IMR-90 (cell line): ENCODE data around the gene MGRN1. TPM values are rescaled to one million over a fixed set of nuclear protein-coding genes. Genes with fewer than 3 reads are reported as not detected.

Source experiments
- ATAC-seq: fragments of 200-7000 bp; cut with Tn5 transposase; 2 replicates; pipeline ENCODE4 v1.9.1; 2020; ENCODE audit warnings: low read depth, mild to moderate bottlenecking, moderate library complexity
- BruUV-seq: library from RNA; stranded (reverse); fragments of 400-500 nt; replicated peaks from 2 replicates; lab custom pipeline; 2021; lab: Mats Ljungman, UMichigan
- CTCF ChIA-PET: fragments of 300-600 bp; formaldehyde crosslinking; extraction: SDS; loops from one replicate; lab custom pipeline; 2021; ENCODE audit warnings: antibody characterized with exemption; lab: Yijun Ruan, JAX
- POLR2A ChIA-PET: fragments of 300-600 bp; sonication (Branson Sonifier 250); formaldehyde crosslinking; loops from one replicate; lab custom pipeline; 2022; ENCODE audit warnings: antibody characterized with exemption; ENCODE audit not compliant: unreplicated experiment; lab: Charles Lee
- DNase-seq: peaks from one replicate; pipeline ENCODE4 v3.0.0; 2013
- H2AFZ ChIP-seq: replicated peaks from 2 replicates; pipeline ENCODE3; 2013; ENCODE audit warnings: low read length, mild to moderate bottlenecking; ENCODE audit not compliant: poor library complexity
- H2AK5ac ChIP-seq: 2 replicates; pipeline ENCODE4 v1.6.1; 2013; ENCODE audit warnings: low read depth, low read length, inconsistent platforms
- H2AK9ac ChIP-seq: replicated peaks from 2 replicates; pipeline ENCODE3; 2013; ENCODE audit warnings: mild to moderate bottlenecking, low read depth, low read length, moderate library complexity; ENCODE audit not compliant: poor library complexity
- H2BK120ac ChIP-seq: 2 replicates; pipeline ENCODE4 v1.6.1; 2013; ENCODE audit warnings: low read depth, low read length, inconsistent platforms
- H2BK15ac ChIP-seq: 3 replicates; pipeline ENCODE4 v1.6.1; 2013; ENCODE audit warnings: low read depth, low read length, inconsistent platforms
- H2BK20ac ChIP-seq: 2 replicates; pipeline ENCODE4 v1.6.1; 2013; ENCODE audit warnings: low read depth, mild to moderate bottlenecking, inconsistent platforms, low read length, moderate library complexity
- H2BK5ac ChIP-seq: 2 replicates; pipeline ENCODE4 v1.6.1; 2013; ENCODE audit warnings: mild to moderate bottlenecking, low read depth, low read length, inconsistent platforms; ENCODE audit not compliant: poor library complexity, severe bottlenecking
- H3K14ac ChIP-seq: replicated peaks from 2 replicates; pipeline ENCODE4 v1.6.1; 2013; ENCODE audit warnings: low read depth, low read length, inconsistent platforms
- H3K18ac ChIP-seq: 2 replicates; pipeline ENCODE4 v1.6.1; 2013; ENCODE audit warnings: low read depth, low read length, control low read depth
- H3K23ac ChIP-seq: 2 replicates; pipeline ENCODE4 v1.6.1; 2013; ENCODE audit warnings: low read depth, low read length, inconsistent platforms
- H3K27ac ChIP-seq: 2 replicates; pipeline ENCODE4 v1.5.1; 2013; ENCODE audit warnings: mild to moderate bottlenecking, control low read depth, low read length; ENCODE audit not compliant: insufficient read depth
- H3K27me3 ChIP-seq: 2 replicates; pipeline ENCODE4 v1.6.1; 2013; ENCODE audit warnings: low read length; ENCODE audit not compliant: control insufficient read depth, insufficient read depth
- H3K36me3 ChIP-seq: 2 replicates; pipeline ENCODE4 v1.6.1; 2013; ENCODE audit warnings: low read length, mixed read lengths; ENCODE audit not compliant: control insufficient read depth, insufficient read depth
- H3K4ac ChIP-seq: 2 replicates; pipeline ENCODE4 v1.6.1; 2013; ENCODE audit warnings: low read depth, low read length, inconsistent platforms
- H3K4me1 ChIP-seq: 2 replicates; pipeline ENCODE4 v1.6.1; 2013; ENCODE audit warnings: low read length, mixed read lengths; ENCODE audit not compliant: control insufficient read depth, insufficient read depth
- H3K4me2 ChIP-seq: 2 replicates; pipeline ENCODE4 v1.6.1; 2013; ENCODE audit warnings: low read depth, mild to moderate bottlenecking, control low read depth, low read length, moderate library complexity
- H3K4me3 ChIP-seq: 2 replicates; pipeline ENCODE4 v1.5.1; 2013; ENCODE audit warnings: low read depth, mild to moderate bottlenecking, control low read depth, low read length, moderate library complexity; ENCODE audit not compliant: insufficient read depth
- H3K56ac ChIP-seq: 2 replicates; pipeline ENCODE4 v1.6.1; 2013; ENCODE audit warnings: low read length, inconsistent platforms; ENCODE audit not compliant: insufficient read depth; ENCODE audit errors: extremely low read depth
- H3K79me1 ChIP-seq, 2 experiments: 2 replicates each; pipeline ENCODE4 v1.6.1; 2013; ENCODE audit warnings: low read length in 2 of 2, inconsistent platforms in 1 of 2, low read depth in 1 of 2
- H3K9ac ChIP-seq: 2 replicates; pipeline ENCODE4 v1.6.1; 2013; ENCODE audit warnings: low read depth, low read length, control low read depth
- H3K9me1 ChIP-seq: 2 replicates; pipeline ENCODE4 v1.6.1; 2013; ENCODE audit warnings: low read length, inconsistent platforms; ENCODE audit not compliant: insufficient read depth
- H3K9me3 ChIP-seq: 2 replicates; pipeline ENCODE4 v1.6.1; 2013; ENCODE audit warnings: low read length; ENCODE audit not compliant: control insufficient read depth, insufficient read depth
- H4K20me1 ChIP-seq: 2 replicates; pipeline ENCODE4 v1.6.1; 2013; ENCODE audit warnings: low read length, inconsistent platforms; ENCODE audit not compliant: insufficient read depth
- H4K5ac ChIP-seq: 2 replicates; pipeline ENCODE4 v1.6.1; 2013; ENCODE audit warnings: mild to moderate bottlenecking, low read depth, low read length, control low read depth
- H4K8ac ChIP-seq, 2 experiments: 2 replicates each; pipeline ENCODE4 v1.6.1; 2013; ENCODE audit warnings: low read depth in 2 of 2, low read length in 2 of 2, control low read depth in 1 of 2, inconsistent platforms in 1 of 2
- H4K91ac ChIP-seq: 2 replicates; pipeline ENCODE4 v1.6.1; 2013; ENCODE audit warnings: low read depth, low read length, inconsistent platforms; ENCODE audit not compliant: insufficient read depth
- BHLHE40 ChIP-seq: fragments of 150-350 bp; IDR thresholded peaks from 2 replicates; pipeline ENCODE4 v1.6.1; 2016; ENCODE audit warnings: mild to moderate bottlenecking, low read depth, low read length
- CEBPB ChIP-seq: IDR thresholded peaks from 2 replicates; pipeline ENCODE4 v1.6.1; 2012; ENCODE audit warnings: low read depth, low read length, improper control_type of control experiment
- CHD1 ChIP-seq: IDR thresholded peaks from 2 replicates; pipeline ENCODE4 v1.6.1; 2012; ENCODE audit warnings: low read depth, low read length, improper control_type of control experiment
- FOS ChIP-seq: fragments of 150-350 bp; IDR thresholded peaks from 2 replicates; pipeline ENCODE4 v1.6.1; 2016; ENCODE audit warnings: low read depth, low read length
- MAFK ChIP-seq: IDR thresholded peaks from 2 replicates; pipeline ENCODE4 v1.6.1; 2012; ENCODE audit warnings: low read depth, low read length, improper control_type of control experiment
- MAZ ChIP-seq: IDR thresholded peaks from 2 replicates; pipeline ENCODE4 v1.6.1; 2012; ENCODE audit warnings: low read depth, mild to moderate bottlenecking, low read length, improper control_type of control experiment, moderate library complexity, borderline replicate concordance
- MXI1 ChIP-seq: IDR thresholded peaks from 2 replicates; pipeline ENCODE4 v1.6.1; 2012; ENCODE audit warnings: low read depth, mild to moderate bottlenecking, low read length, moderate library complexity, borderline replicate concordance
- NFE2L2 ChIP-seq: fragments of 150-350 bp; IDR thresholded peaks from 2 replicates; pipeline ENCODE4 v1.6.1; 2016; ENCODE audit warnings: low read depth, mild to moderate bottlenecking, low read length
- POLR2A ChIP-seq: IDR thresholded peaks from 2 replicates; pipeline ENCODE4 v1.6.1; 2012; ENCODE audit warnings: mild to moderate bottlenecking, low read depth, low read length
- RAD21 ChIP-seq: IDR thresholded peaks from 2 replicates; pipeline ENCODE4 v1.6.1; 2012; ENCODE audit warnings: low read length, improper control_type of control experiment
- RCOR1 ChIP-seq: IDR thresholded peaks from 2 replicates; pipeline ENCODE4 v1.6.1; 2012; ENCODE audit warnings: mild to moderate bottlenecking, low read length, improper control_type of control experiment; ENCODE audit not compliant: insufficient replicate concordance
- RFX5 ChIP-seq: IDR thresholded peaks from 2 replicates; pipeline ENCODE4 v1.8.0; 2012; ENCODE audit warnings: low read depth, mild to moderate bottlenecking, low read length, moderate library complexity
- SMC3 ChIP-seq: fragments of 150-350 bp; IDR thresholded peaks from 2 replicates; pipeline ENCODE4 v1.6.1; 2016; ENCODE audit warnings: low read depth, mild to moderate bottlenecking, antibody characterized with exemption, low read length, moderate library complexity
- WGBS, 2 experiments: methylation state at CpG; one replicate each; pipeline versions ENCODE4 v1.1.5 to v1.1.7; 2013; ENCODE audit warnings: missing lambda C conversion rate in 2 of 2; ENCODE audit not compliant: insufficient read length in 1 of 2; ENCODE audit errors: extremely low coverage in 2 of 2; 5-methylcytosine and 5-hydroxymethylcytosine counted together
- dilution Hi-C: fragments of 300-500 bp; cut with HindIII; formaldehyde crosslinking; loops from one replicate; pipeline ENCODE4 v1.14.3; 2018; ENCODE audit warnings: low sequenced_read_pairs; ENCODE audit not compliant: unreplicated experiment
- in situ Hi-C: fragments of 300-500 bp; cut with MboI; formaldehyde crosslinking; loops from 3 replicates; pipeline ENCODE4 v1.14.3; 2019; ENCODE audit warnings: low sequenced_read_pairs, inconsistent platforms, mixed read lengths
- intact Hi-C: fragments of 100-400 bp; cut with micrococcal nuclease; formaldehyde crosslinking; loops from 2 replicates; pipeline ENCODE4 v1.10.0; 2022
- polyA plus RNA-seq, 3 experiments: library from polyadenylated mRNA; depleted of rRNA; stranded (reverse); fragments of >200 nt; gene quantifications; 2 replicates each; pipeline ENCODE4 v1.2.3, GENCODE V29; 2012; ENCODE audit warnings: low replicate concordance in 1 of 3
- total RNA-seq: library from RNA; depleted of rRNA; stranded (reverse); fragments of >200 nt; gene quantifications from 2 replicates; pipeline ENCODE4 v1.2.3, GENCODE V29; 2012
- TF ChIP-seq, protein P1 (sequence below): fragments of 150-350 bp; IDR thresholded peaks from 2 replicates; pipeline ENCODE4 v1.6.1; 2017; ENCODE audit warnings: mild to moderate bottlenecking, antibody characterized with exemption, low read length, low read depth
- TF ChIP-seq, protein P2 (sequence below): conservative IDR thresholded peaks from 2 replicates; pipeline ENCODE4 v1.5.1; 2012; ENCODE audit warnings: mild to moderate bottlenecking, low read depth, low read length, improper control_type of control experiment

MGRN1 gene
- total and polyA plus RNA-seq, 2 of the 4 experiments (the other 2 are of a cell fraction), result 11.7 to 32.7 TPM

DNA sequence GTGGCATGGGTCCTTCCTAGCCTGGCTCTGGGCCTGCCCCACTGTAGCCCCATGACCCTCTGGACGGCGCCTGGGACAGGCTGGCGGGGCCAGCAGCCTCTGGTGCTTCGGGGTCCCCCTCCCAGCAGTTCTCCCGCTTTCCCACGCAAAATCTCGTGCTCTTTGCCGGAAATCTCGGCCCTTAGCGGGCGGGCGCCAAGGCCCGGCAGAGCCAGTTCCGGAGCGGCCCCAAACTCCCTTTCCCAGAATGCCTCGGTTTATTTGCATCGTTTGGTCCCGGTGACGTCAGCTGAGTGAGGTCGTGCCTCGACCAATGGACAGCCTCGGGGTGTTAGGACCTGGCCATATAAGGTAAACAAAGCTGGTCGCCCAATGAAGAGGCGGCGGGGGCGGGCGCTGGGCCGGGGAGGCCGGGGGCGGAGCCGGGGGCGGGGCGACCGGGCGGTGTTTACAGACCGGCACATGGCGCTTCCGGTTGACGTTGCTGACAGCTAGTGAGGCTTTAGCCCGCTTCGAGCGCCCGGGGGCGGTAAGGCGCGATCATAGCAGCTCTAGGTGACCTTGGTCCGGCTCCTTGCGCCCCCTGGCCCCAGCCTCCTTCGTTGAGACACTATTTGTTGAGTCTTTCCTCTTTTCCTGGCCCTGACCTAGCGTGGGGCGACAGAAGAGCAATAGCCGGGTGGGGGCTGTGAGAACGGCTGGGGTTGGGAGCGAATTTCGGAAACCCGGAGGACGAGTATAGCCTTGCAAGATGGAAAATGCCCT lies 8.4 kb upstream of the MGRN1 start:
- intact Hi-C loops, result no loop called here
- in situ Hi-C loops, result no loop called here
- TF ChIP-seq, protein P1, sequence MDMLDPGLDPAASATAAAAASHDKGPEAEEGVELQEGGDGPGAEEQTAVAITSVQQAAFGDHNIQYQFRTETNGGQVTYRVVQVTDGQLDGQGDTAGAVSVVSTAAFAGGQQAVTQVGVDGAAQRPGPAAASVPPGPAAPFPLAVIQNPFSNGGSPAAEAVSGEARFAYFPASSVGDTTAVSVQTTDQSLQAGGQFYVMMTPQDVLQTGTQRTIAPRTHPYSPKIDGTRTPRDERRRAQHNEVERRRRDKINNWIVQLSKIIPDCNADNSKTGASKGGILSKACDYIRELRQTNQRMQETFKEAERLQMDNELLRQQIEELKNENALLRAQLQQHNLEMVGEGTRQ, result no peak
- TF ChIP-seq MAZ, result peak; percentile 67; the same call in 1 of the 2 replicates
- TF ChIP-seq BHLHE40, result peak; percentile 73; the same call in 1 of the 2 replicates
- no peak for TF ChIP-seq RAD21
- TF ChIP-seq NFE2L2, result no peak
- TF ChIP-seq, protein P2, sequence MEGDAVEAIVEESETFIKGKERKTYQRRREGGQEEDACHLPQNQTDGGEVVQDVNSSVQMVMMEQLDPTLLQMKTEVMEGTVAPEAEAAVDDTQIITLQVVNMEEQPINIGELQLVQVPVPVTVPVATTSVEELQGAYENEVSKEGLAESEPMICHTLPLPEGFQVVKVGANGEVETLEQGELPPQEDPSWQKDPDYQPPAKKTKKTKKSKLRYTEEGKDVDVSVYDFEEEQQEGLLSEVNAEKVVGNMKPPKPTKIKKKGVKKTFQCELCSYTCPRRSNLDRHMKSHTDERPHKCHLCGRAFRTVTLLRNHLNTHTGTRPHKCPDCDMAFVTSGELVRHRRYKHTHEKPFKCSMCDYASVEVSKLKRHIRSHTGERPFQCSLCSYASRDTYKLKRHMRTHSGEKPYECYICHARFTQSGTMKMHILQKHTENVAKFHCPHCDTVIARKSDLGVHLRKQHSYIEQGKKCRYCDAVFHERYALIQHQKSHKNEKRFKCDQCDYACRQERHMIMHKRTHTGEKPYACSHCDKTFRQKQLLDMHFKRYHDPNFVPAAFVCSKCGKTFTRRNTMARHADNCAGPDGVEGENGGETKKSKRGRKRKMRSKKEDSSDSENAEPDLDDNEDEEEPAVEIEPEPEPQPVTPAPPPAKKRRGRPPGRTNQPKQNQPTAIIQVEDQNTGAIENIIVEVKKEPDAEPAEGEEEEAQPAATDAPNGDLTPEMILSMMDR, result peak; percentile 46
- TF ChIP-seq CHD1, result no peak
- no peak for TF ChIP-seq RFX5
- TF ChIP-seq FOS, result peak; percentile 47; the same call in 1 of the 2 replicates
- TF ChIP-seq MAFK, result no peak
- 0 out of 2 replicates have a peak, but pooled peaks have one; percentile 6 for TF ChIP-seq SMC3
- no peak for TF ChIP-seq CEBPB
- no peak for TF ChIP-seq RCOR1
- TF ChIP-seq POLR2A, result peak; percentile 31; the same call in 1 of the 2 replicates
- 0 out of 2 replicates have a peak, but pooled peaks have one; percentile 68 for TF ChIP-seq MXI1

More for the DNA sequence above, 8.4 kb upstream of the MGRN1 start:
- peak overlapping the region; percentile 98 for H2AFZ ChIP-seq
- H3K79me1 ChIP-seq, result peaks cover 13 to 36% of the 10 kb centered on the region in 2 experiments; a peak in 3 of 4 replicates
- ATAC-seq, result peak; percentile 85
- no peaks in the 10 kb centered on the region for H3K27me3 ChIP-seq
- peak overlapping the region; percentile 52 for H3K4me3 ChIP-seq
- peaks cover 23% of the 10 kb centered on the region for H3K4me1 ChIP-seq
- peak overlapping the region; percentile 62 for H3K56ac ChIP-seq
- peak overlapping the region; percentile 96 for H4K5ac ChIP-seq
- H3K14ac ChIP-seq, result peak overlapping the region; percentile 71
- DNase-seq, result peak; percentile 100
- H3K18ac ChIP-seq, result peak overlapping the region; percentile 45; the same call in 1 of the 2 replicates
- H2BK120ac ChIP-seq, result peak overlapping the region; percentile 60; the same call in 1 of the 2 replicates
- peak overlapping the region; percentile 81 for H2BK5ac ChIP-seq
- H3K9me1 ChIP-seq, result peaks cover 8% of the 10 kb centered on the region
- no peak overlapping the region for H2BK20ac ChIP-seq
- peak overlapping the region; percentile 89 for H3K4ac ChIP-seq
- H4K20me1 ChIP-seq, result peaks cover 27% of the 10 kb centered on the region
- CTCF ChIA-PET, result interaction anchor here (1.2 to 1.6 kb wide), 3 partner anchors 9 to 214 kb away, joined by 4 to 6 read pairs (median 6); partner anchors contain the start of gene MGRN1
- no TSS peak for BruUV-seq
- peak overlapping the region; percentile 83 for H3K4me2 ChIP-seq
- H4K91ac ChIP-seq, result peak overlapping the region; percentile 80
- peak overlapping the region; percentile 24; the same call in 1 of the 3 replicates for H2BK15ac ChIP-seq
- H3K23ac ChIP-seq, result peak overlapping the region; percentile 48
- dilution Hi-C loops, result no loop called here
- peak overlapping the region; percentile 92 for H3K27ac ChIP-seq
- peak overlapping the region; percentile 84 for H2AK9ac ChIP-seq
- peak overlapping the region; percentile 98 for H2AK5ac ChIP-seq
- H4K8ac ChIP-seq, result peak overlapping the region; percentile 68 to 98
- H3K9me3 ChIP-seq, result no peaks in the 10 kb centered on the region
- peak overlapping the region; percentile 80 for H3K9ac ChIP-seq
- H3K36me3 ChIP-seq, result no peaks in the 10 kb centered on the region
- POLR2A ChIA-PET, result interaction anchor here (0.6 kb wide), 2 partner anchors 138 to 153 kb away, joined by 3 read pairs; no protein-coding TSS in a partner anchor
- WGBS, 2 experiments, result 0% methylated on average over 33 of the region's 57 CpGs; no CpG with 5 or more reads in 1 of the 2 experiments
